ENCODE results near the gene GLIS1.

- TF ChIP-seq CTCF (IDR thresholded peaks at IDR 0.05) (no peak), POLR2A (IDR thresholded peaks at IDR 0.05) (no peak)
Measured at GRCh38 chr1:53697721-53698383, 41.1 kb downstream of the GLIS1 start.

Measured in heart left ventricle (tissue), 13 donors.